Transverse colon (tissue), 4 donors: ENCODE results near the gene MTMR10. TPM values are rescaled to one million over a fixed set of nuclear protein-coding genes. Genes with fewer than 3 reads are reported as not detected.

ENCODE experiments used
- DNase-seq: peaks from one replicate; pipeline ENCODE4 v3.0.0-alpha.2; 2019
- H3K27ac ChIP-seq, 4 donors: fragments of 200-600 bp; sonication (generic); 2 replicates each; pipeline ENCODE4 v1.5.1; 2016 to 2018; ENCODE audit warnings: inconsistent platforms in 4 of 4
- H3K27me3 ChIP-seq: fragments of 200-600 bp; sonication (generic); 2 replicates; pipeline ENCODE4 v1.5.1; 2017; ENCODE audit warnings: inconsistent platforms
- H3K36me3 ChIP-seq, 4 donors: fragments of 200-600 bp; sonication (generic); 2 replicates each; pipeline ENCODE4 v1.5.1; 2017 to 2019; ENCODE audit warnings: inconsistent platforms in 4 of 4
- H3K4me1 ChIP-seq, 4 donors: fragments of 200-600 bp; sonication (generic); 2 replicates each; pipeline ENCODE4 v1.5.1; 2017 to 2020; ENCODE audit warnings: inconsistent platforms in 4 of 4
- H3K4me3 ChIP-seq, 4 donors: fragments of 200-600 bp; sonication (generic); 1 replicate in 1 of 4; 2 replicates in 3 of 4; pipeline versions ENCODE4 v1.5.1 to v1.6.1; 2017 to 2019; ENCODE audit warnings: inconsistent platforms in 4 of 4
- H3K9me3 ChIP-seq, 2 donors: fragments of 200-600 bp; sonication (generic); 2 replicates each; pipeline ENCODE4 v1.5.1; 2017 to 2019; ENCODE audit warnings: inconsistent platforms in 2 of 2
- CTCF ChIP-seq, 5 experiments: fragments of 200-600 bp in 3 of 5; fragments of 450-650 bp in 2 of 5; sonication (generic) in 3 of 5; IDR thresholded peaks; 1 replicate in 2 of 5; 2 replicates in 3 of 5; pipeline ENCODE4 v1.5.1; 2016 to 2017; ENCODE audit warnings: antibody characterized with exemption in 5 of 5, inconsistent platforms in 3 of 5, mild to moderate bottlenecking in 2 of 5, moderate library complexity in 1 of 5
- EP300 ChIP-seq: sonication (generic); formaldehyde crosslinking; IDR thresholded peaks from one replicate; pipeline ENCODE4 v1.6.1; 2017; ENCODE audit warnings: antibody characterized with exemption, low read depth
- POLR2A ChIP-seq: fragments of 450-650 bp; IDR thresholded peaks from one replicate; pipeline ENCODE4 v1.6.1; 2016; ENCODE audit warnings: antibody characterized with exemption, mild to moderate bottlenecking, moderate library complexity
- POLR2AphosphoS5 ChIP-seq, 3 donors: sonication (generic); formaldehyde crosslinking; IDR thresholded peaks; one replicate each; pipeline ENCODE4 v1.6.1; 2016; ENCODE audit warnings: antibody characterized with exemption in 3 of 3
- WGBS, 2 donors: methylation state at CpG; one replicate each; pipeline ENCODE4 v1.1.5; 2018; ENCODE audit warnings: low coverage in 1 of 2; 5-methylcytosine and 5-hydroxymethylcytosine counted together
- in situ Hi-C, 4 donors: fragments of 200-750 bp; cut with MboI; loops; one replicate each; pipeline versions ENCODE4 v1.15.0 to v1.15.1; 2017; ENCODE audit warnings: low sequenced_read_pairs in 3 of 4, low pct_ligation_motif_present in 1 of 4, low pct_unique_long_range_greater_than_20kb in 1 of 4
- intact Hi-C: fragments of 100-400 bp; cut with DNase I; formaldehyde crosslinking; loops from one replicate; pipeline ENCODE4 v1.15.1; 2023; ENCODE audit warnings: low total_unique reads
- total RNA-seq, 4 donors: library from RNA; depleted of rRNA; stranded (reverse); fragments of >200 nt; gene quantifications; one replicate each; pipeline ENCODE4 v1.1.0, GENCODE V29; 2016

Gene MTMR10
- total RNA-seq, 4 donors from 2014 or later = 11.1 to 40.8 (median 32.7) TPM

- peaks cover 0 to 31% (median 9%) of the 10 kb centered on the region in 4 donors for H3K36me3 ChIP-seq
- in situ Hi-C loops (no loop called here), intact Hi-C loops (no loop called here)
- no peak overlapping the region for H3K4me3 ChIP-seq
- no peak for DNase-seq
- 77 to 85% methylated on average over 5 to 9 of the region's 9 CpGs for WGBS, 2 donors
- no peak for TF ChIP-seq CTCF (IDR thresholded peaks at IDR 0.05)
- H3K9me3 ChIP-seq = no peaks in the 10 kb centered on the region
- H3K4me1 ChIP-seq = peaks cover 0 to 6% (median 2%) of the 10 kb centered on the region in 4 donors
- H3K27ac ChIP-seq = peak overlapping the region; percentile 40 to 66 (median 51)
- no peaks in the 10 kb centered on the region for H3K27me3 ChIP-seq
Observed at GRCh38 chr15:30921781-30922479, 69.5 kb downstream of the MTMR10 start.

- Histone ChIP-seq H3K9me3 (no peaks in the 10 kb centered on the region), H3K36me3 (peaks cover 0 to 25% (median 8%) of the 10 kb centered on the region in 4 donors), H3K27ac (no peak overlapping the region), H3K27me3 (no peaks in the 10 kb centered on the region), H3K4me3 (no peak overlapping the region), H3K4me1 (peaks cover 0 to 6% (median 2%) of the 10 kb centered on the region in 4 donors)
- in situ Hi-C loops = no loop called here
- TF ChIP-seq POLR2AphosphoS5 (IDR thresholded peaks at IDR 0.05) (no peak), POLR2A (no peak), CTCF (IDR thresholded peaks at IDR 0.05) (no peak), EP300 (no peak)
- 83 to 86% methylated on average over 1 to 4 of the region's 4 CpGs for WGBS, 2 donors
- intact Hi-C loops = no loop called here
- no peak for DNase-seq
Observed at GRCh38 chr15:30921106-30921505, 70.3 kb downstream of the MTMR10 start.

GRCh38 chr15:30919877-30920550 is 71.4 kb downstream of the MTMR10 start:
- H3K36me3 ChIP-seq = peaks cover 0 to 23% (median 4%) of the 10 kb centered on the region in 4 donors
- no peaks in the 10 kb centered on the region for H3K9me3 ChIP-seq

More at GRCh38 chr15:30919877-30920550, 71.4 kb downstream of the MTMR10 start:
- intact Hi-C loops (loop anchor here (1.0 kb wide), 1 partner anchor 18 kb away; no protein-coding TSS in a partner anchor), in situ Hi-C loops (no loop called here)
- H3K4me1 ChIP-seq = peaks cover 0 to 6% (median 2%) of the 10 kb centered on the region in 4 donors
- TF ChIP-seq EP300 (no peak), POLR2AphosphoS5 (IDR thresholded peaks at IDR 0.05) (no peak), CTCF (IDR thresholded peaks at IDR 0.05) (no peak), POLR2A (no peak)
- H3K4me3 ChIP-seq = no peak overlapping the region
- no peak for DNase-seq
- no peaks in the 10 kb centered on the region for H3K27me3 ChIP-seq
- WGBS, 2 donors = 82 to 88% methylated on average over 5 of the region's 5 CpGs
- H3K27ac ChIP-seq = no peak overlapping the region
